HepG2 (cell line): ENCODE data around the gene HOXA4. TPM values are rescaled to one million over a fixed set of nuclear protein-coding genes. Genes with fewer than 3 reads are reported as not detected.
A peak's percentile ranks its signal among the peaks of the same experiment; 100 is the strongest.

Source experiments
- ARNT2 ChIP-seq: sonication (generic); formaldehyde crosslinking; IDR thresholded peaks from 2 replicates; pipeline ENCODE4 v1.8.0; 2022; ENCODE audit warnings: mild to moderate bottlenecking, low read depth, missing genetic modification reagents, moderate library complexity
- ATF2 ChIP-seq: sonication (generic); formaldehyde crosslinking; IDR thresholded peaks from 2 replicates; pipeline ENCODE4 v1.4.0; 2020; ENCODE audit warnings: missing genetic modification reagents
- DPF2 ChIP-seq: sonication (generic); formaldehyde crosslinking; IDR thresholded peaks from 2 replicates; pipeline ENCODE4 v1.4.0; 2020; ENCODE audit warnings: mild to moderate bottlenecking, low read depth, missing genetic modification reagents, borderline replicate concordance
- FOXK2 ChIP-seq: fragments of 450-650 bp; IDR thresholded peaks from 2 replicates; pipeline ENCODE4 v1.6.1; 2016
- HCFC1 ChIP-seq: fragments of 150-350 bp; IDR thresholded peaks from 2 replicates; pipeline ENCODE4 v1.6.1; 2014; ENCODE audit warnings: low read depth, low read length
- MED1 ChIP-seq: sonication (generic); formaldehyde crosslinking; IDR thresholded peaks from 2 replicates; pipeline ENCODE4 v1.4.0; 2020; ENCODE audit warnings: missing genetic modification reagents
- PAXIP1 ChIP-seq: sonication (generic); formaldehyde crosslinking; conservative IDR thresholded peaks from 2 replicates; pipeline ENCODE4 v1.4.0; 2020; ENCODE audit warnings: mild to moderate bottlenecking, missing genetic modification reagents, moderate library complexity
- SP4 ChIP-seq: sonication (generic); formaldehyde crosslinking; IDR thresholded peaks from 2 replicates; pipeline ENCODE4 v1.8.1; 2023; ENCODE audit warnings: mild to moderate bottlenecking, missing genetic modification reagents
- ZBTB14 ChIP-seq: sonication (generic); formaldehyde crosslinking; IDR thresholded peaks from 2 replicates; pipeline ENCODE4 v1.4.0; 2020; ENCODE audit warnings: missing genetic modification reagents
- ZFY ChIP-seq: sonication (generic); formaldehyde crosslinking; IDR thresholded peaks from 2 replicates; pipeline ENCODE4 v1.4.0; 2020; ENCODE audit warnings: missing genetic modification reagents
- ZHX2 ChIP-seq, 2 experiments: sonication (generic) in 1 of 2; formaldehyde crosslinking in 1 of 2; IDR thresholded peaks; 2 replicates each; pipeline versions ENCODE4 v1.6.1 to v1.9.0; 2014 to 2022; ENCODE audit warnings: antibody characterized with exemption in 1 of 2, borderline replicate concordance in 1 of 2, inconsistent platforms in 1 of 2, low read depth in 1 of 2, missing genetic modification reagents in 1 of 2
- ZNF329 ChIP-seq: sonication (generic); formaldehyde crosslinking; IDR thresholded peaks from 2 replicates; pipeline ENCODE4 v1.9.0; 2021; ENCODE audit warnings: low read depth, mild to moderate bottlenecking, missing genetic modification reagents
- ZNF547 ChIP-seq: sonication (generic); formaldehyde crosslinking; IDR thresholded peaks from 2 replicates; pipeline ENCODE4 v1.5.1; 2020; ENCODE audit warnings: mild to moderate bottlenecking, missing genetic modification reagents
- ZNF670 ChIP-seq: sonication (generic); formaldehyde crosslinking; IDR thresholded peaks from 2 replicates; pipeline ENCODE4 v1.8.0; 2022; ENCODE audit warnings: mild to moderate bottlenecking, missing genetic modification reagents, borderline replicate concordance
- ZNF841 ChIP-seq: sonication (generic); formaldehyde crosslinking; IDR thresholded peaks from 2 replicates; pipeline ENCODE4 v1.8.1; 2023; ENCODE audit warnings: missing genetic modification reagents, borderline replicate concordance
- ZSCAN9 ChIP-seq: IDR thresholded peaks from 2 replicates; pipeline ENCODE4 v1.6.1; 2016; ENCODE audit warnings: borderline replicate concordance
- polyA plus RNA-seq, 8 experiments: library from polyadenylated mRNA; depleted of rRNA in 3 of 8; stranded (reverse) in 7 of 8; unstranded in 1 of 8; fragments of >200 nt; fragmentation: Illumina TruSeq in 4 of 8; extraction: Trizol in 4 of 8; gene quantifications; 2 replicates each; pipeline versions ENCODE4 v1.2.1 to v1.2.3, GENCODE V29; 2011 to 2016; ENCODE audit warnings: low read depth in 4 of 8, missing spikeins in 1 of 8, mixed read lengths in 1 of 8; ENCODE audit not compliant: insufficient read depth in 1 of 8
- total RNA-seq, 5 experiments: library from RNA; depleted of rRNA; stranded (reverse); fragments of >200 nt; fragmentation: Illumina TruSeq; extraction: Trizol; gene quantifications; 2 replicates each; pipeline ENCODE4 v1.2.3, GENCODE V29; 2016; ENCODE audit warnings: low read depth in 1 of 5

Gene HOXA4
- total and polyA plus RNA-seq, 2 of the 13 experiments (the other 11 are each of a cell fraction or from before 2014, with no cell fraction given): 2.4 to 5.4 TPM

GRCh38 chr7:27133409-27134231 is 3.1 kb upstream of the HOXA4 start (continued):
- 0 out of 2 replicates have a peak, but pooled peaks have one; percentile 16 for TF ChIP-seq SP4 (CRISPR knock-in tag)
- no peak for TF ChIP-seq ARNT2 (CRISPR knock-in tag)
- no peak for TF ChIP-seq FOXK2
- no peak for TF ChIP-seq ZNF670 (CRISPR knock-in tag)
- 0 out of 2 replicates have a peak, but pooled peaks have one; percentile 37 for TF ChIP-seq ATF2
- no peak for TF ChIP-seq ZHX2 (IDR thresholded peaks at IDR 0.05; ENCODE audit: low read depth)
- TF ChIP-seq ZHX2 (CRISPR knock-in tag; IDR thresholded peaks at IDR 0.05; ENCODE audit: borderline replicate concordance): no peak
- no peak for TF ChIP-seq HCFC1
- TF ChIP-seq ZFY (CRISPR knock-in tag): no peak
- peak; percentile 46; the same call in 1 of the 2 replicates for TF ChIP-seq MED1
- peak; percentile 82 for TF ChIP-seq PAXIP1 (CRISPR knock-in tag)
- TF ChIP-seq ZNF841 (CRISPR knock-in tag): 0 out of 2 replicates have a peak, but pooled peaks have one; percentile 18
- no peak for TF ChIP-seq ZNF329 (CRISPR knock-in tag)
- TF ChIP-seq ZSCAN9 (CRISPR knock-in tag): no peak
- 0 out of 2 replicates have a peak, but pooled peaks have one; percentile 37 for TF ChIP-seq ZNF547 (CRISPR knock-in tag)
- TF ChIP-seq DPF2 (CRISPR knock-in tag): no peak
- TF ChIP-seq ZBTB14 (CRISPR knock-in tag): no peak
